Breast epithelium (tissue), 4 donors: ENCODE results near the gene RANBP1. TPM values are rescaled to one million over a fixed set of nuclear protein-coding genes. Genes with fewer than 3 reads are reported as not detected.
A peak's percentile ranks its signal among the peaks of the same experiment; 100 is the strongest.

ENCODE experiments used
- DNase-seq, 2 donors: peaks; one replicate each; pipeline ENCODE4 v3.0.0-alpha.2; 2019; ENCODE audit warnings: low spot score in 2 of 2
- H3K27ac ChIP-seq, 2 donors: fragments of 200-600 bp; sonication (generic) in 1 of 2; one replicate each; pipeline ENCODE4 v1.5.1; 2016 to 2019; ENCODE audit warnings: mild to moderate bottlenecking in 1 of 2
- H3K27me3 ChIP-seq, 2 donors: fragments of 200-600 bp; sonication (generic) in 1 of 2; one replicate each; pipeline versions ENCODE4 v1.5.1 to v1.6.0; 2017 to 2019; ENCODE audit warnings: control low read depth in 1 of 2, mild to moderate bottlenecking in 1 of 2
- H3K36me3 ChIP-seq: fragments of 200-600 bp; one replicate; pipeline ENCODE4 v1.5.1; 2019
- H3K4me1 ChIP-seq, 2 donors: fragments of 200-600 bp; sonication (generic); one replicate each; pipeline ENCODE4 v1.5.1; 2016 to 2019; ENCODE audit warnings: control low read depth in 1 of 2
- H3K4me3 ChIP-seq, 3 donors: fragments of 200-600 bp; sonication (generic); 1 replicate in 2 of 3; 2 replicates in 1 of 3; pipeline ENCODE4 v1.5.1; 2016 to 2019; ENCODE audit warnings: mild to moderate bottlenecking in 3 of 3, moderate library complexity in 2 of 3
- H3K9me3 ChIP-seq, 2 donors: fragments of 200-600 bp; sonication (generic) in 1 of 2; one replicate each; pipeline ENCODE4 v1.5.1; 2016 to 2019; ENCODE audit warnings: control low read depth in 1 of 2
- CTCF ChIP-seq, 3 donors: fragments of 450-650 bp; IDR thresholded peaks; one replicate each; pipeline ENCODE4 v1.5.1; 2016 to 2017; ENCODE audit warnings: antibody characterized with exemption in 3 of 3, mild to moderate bottlenecking in 3 of 3, moderate library complexity in 3 of 3
- POLR2A ChIP-seq: fragments of 450-650 bp; IDR thresholded peaks from one replicate; pipeline ENCODE4 v1.6.1; 2016; ENCODE audit warnings: antibody characterized with exemption, mild to moderate bottlenecking, moderate library complexity
- POLR2AphosphoS5 ChIP-seq, 3 donors: sonication (generic); formaldehyde crosslinking; IDR thresholded peaks; one replicate each; pipeline ENCODE4 v1.6.1; 2017; ENCODE audit warnings: antibody characterized with exemption in 3 of 3
- intact Hi-C: fragments of 100-400 bp; cut with DNase I; formaldehyde crosslinking; loops from one replicate; pipeline ENCODE4 v1.15.1; 2023; ENCODE audit warnings: low total_unique reads
- total RNA-seq, 3 donors: library from RNA; depleted of rRNA; stranded (reverse); fragments of >200 nt; gene quantifications; one replicate each; pipeline ENCODE4 v1.1.0, GENCODE V29; 2016

The RANBP1 gene
- total RNA-seq, 3 donors from 2014 or later = 131 to 202 (median 146) TPM

GRCh38 chr22:20083157-20083890, 32.6 kb upstream of the RANBP1 start:
- Histone ChIP-seq H3K36me3 (peaks cover 16% of the 10 kb centered on the region), H3K9me3 (no peaks in the 10 kb centered on the region), H3K27me3 (no peaks in the 10 kb centered on the region), H3K4me3 (peak overlapping the region in 1 of 3 donors; percentile 8), H3K27ac (no peak overlapping the region), H3K4me1 (peaks cover 4 to 9% of the 10 kb centered on the region in 2 donors)
- intact Hi-C loops = no loop called here
- TF ChIP-seq CTCF (IDR thresholded peaks at IDR 0.05) = no peak
- no peak for DNase-seq

GRCh38 chr22:20083891-20084546, 31.9 kb upstream of the RANBP1 start:
- intact Hi-C loops = no loop called here
- H3K36me3 ChIP-seq = peaks cover 17% of the 10 kb centered on the region
- H3K4me1 ChIP-seq = peaks cover 4 to 9% of the 10 kb centered on the region in 2 donors
- TF ChIP-seq POLR2A = no peak
- no peak for TF ChIP-seq CTCF (IDR thresholded peaks at IDR 0.05)
- no peak for TF ChIP-seq POLR2AphosphoS5 (IDR thresholded peaks at IDR 0.05)
- H3K4me3 ChIP-seq = no peak overlapping the region
- DNase-seq = no peak
- no peak overlapping the region for H3K27ac ChIP-seq
- H3K27me3 ChIP-seq = no peaks in the 10 kb centered on the region
- no peaks in the 10 kb centered on the region for H3K9me3 ChIP-seq

DNA sequence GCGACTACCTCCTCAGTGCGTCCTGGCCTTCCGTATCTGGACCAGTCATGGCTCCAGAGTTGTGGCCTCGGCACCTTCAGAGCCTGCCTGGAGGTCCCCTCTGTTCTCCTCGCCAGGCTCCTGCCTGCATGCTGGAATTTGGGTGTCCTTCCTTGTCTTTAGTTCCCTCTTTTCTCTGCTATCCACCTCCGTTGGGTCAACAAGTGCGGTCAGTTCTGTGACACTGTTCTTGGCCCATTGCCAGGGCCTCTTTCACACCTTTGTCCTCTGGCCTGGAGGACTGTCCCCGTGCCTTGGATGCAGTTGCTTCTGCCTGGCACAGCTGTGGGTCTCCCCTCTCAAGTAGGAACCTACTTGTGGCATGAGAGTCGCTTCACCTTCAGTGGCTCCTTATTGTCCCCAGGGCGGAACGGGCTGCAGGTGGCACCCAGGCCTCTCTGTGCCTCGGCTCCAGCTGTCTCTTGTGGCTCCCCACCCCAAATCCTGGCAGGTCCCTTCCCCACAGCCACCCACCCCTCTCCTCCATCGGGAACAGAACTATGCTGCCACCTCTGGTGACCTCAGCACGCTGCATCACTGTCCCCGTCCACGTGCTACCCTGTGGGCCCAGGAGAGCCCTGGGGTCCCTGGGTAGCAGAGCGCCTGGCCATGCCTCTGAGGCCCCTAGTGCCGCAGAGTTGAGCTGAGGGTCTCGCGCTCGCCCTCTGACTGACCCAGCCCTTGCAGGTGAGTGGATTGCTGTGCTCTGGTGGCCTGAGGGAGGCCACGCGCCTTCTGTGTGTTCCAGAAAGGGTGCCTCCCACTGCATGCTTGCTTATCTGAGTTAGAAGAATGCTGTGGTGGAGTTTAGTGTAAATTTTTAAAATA, 31.1 kb upstream of the RANBP1 start:
- Histone ChIP-seq H3K4me1 (peaks cover 4 to 9% of the 10 kb centered on the region in 2 donors), H3K27ac (no peak overlapping the region), H3K27me3 (no peaks in the 10 kb centered on the region), H3K4me3 (no peak overlapping the region), H3K36me3 (peaks cover 17% of the 10 kb centered on the region), H3K9me3 (no peaks in the 10 kb centered on the region)
- TF ChIP-seq POLR2AphosphoS5 (IDR thresholded peaks at IDR 0.05) (no peak), POLR2A (no peak), CTCF (IDR thresholded peaks at IDR 0.05) (peak in 1 of 3 donors; percentile 8)
- intact Hi-C loops = no loop called here
- DNase-seq = no peak

GRCh38 chr22:20085651-20086050, 30.3 kb upstream of the RANBP1 start:
- no peak overlapping the region for H3K27ac ChIP-seq
- no peak overlapping the region for H3K4me3 ChIP-seq
- DNase-seq = no peak
- H3K36me3 ChIP-seq = peaks cover 17% of the 10 kb centered on the region
- peaks cover 4 to 9% of the 10 kb centered on the region in 2 donors for H3K4me1 ChIP-seq
- no peaks in the 10 kb centered on the region for H3K27me3 ChIP-seq
- no peak for TF ChIP-seq POLR2AphosphoS5 (IDR thresholded peaks at IDR 0.05)
- TF ChIP-seq CTCF (IDR thresholded peaks at IDR 0.05) = no peak
- TF ChIP-seq POLR2A = no peak
- intact Hi-C loops = no loop called here
- no peaks in the 10 kb centered on the region for H3K9me3 ChIP-seq
